GM21576 (cell line): ENCODE data around the gene NRDE2.

Experiments used
- ATAC-seq: cut with Tn5 transposase; IDR thresholded peaks from one replicate; pipeline ENCODE4 v1.9.1; 2021; ENCODE audit warnings: mild to moderate bottlenecking, moderate library complexity; ENCODE audit not compliant: unreplicated experiment

NRDE2 gene

GRCh38 chr14:90300611-90301047, 31.1 kb downstream of the NRDE2 start:
- ATAC-seq = no peak

GRCh38 chr14:90299408-90299807, 32.3 kb downstream of the NRDE2 start:
- ATAC-seq = no peak

- no peak for ATAC-seq
These were observed 33.7 kb downstream of the NRDE2 start for GRCh38 chr14:90297876-90298629.

GRCh38 chr14:90296641-90297040, 35.1 kb downstream of the NRDE2 start:
- ATAC-seq = no peak

- ATAC-seq = no peak
These were observed 35.7 kb downstream of the NRDE2 start for GRCh38 chr14:90295870-90296516.

GRCh38 chr14:90294872-90295271, 36.9 kb downstream of the NRDE2 start:
- no peak for ATAC-seq

GRCh38 chr14:90293766-90294730, 37.7 kb downstream of the NRDE2 start:
- no peak for ATAC-seq

GRCh38 chr14:90291699-90292098, 40.0 kb downstream of the NRDE2 start:
- no peak for ATAC-seq

- ATAC-seq = no peak
These were observed 41.3 kb downstream of the NRDE2 start for GRCh38 chr14:90290337-90291011.

GRCh38 chr14:90288651-90289355, 42.9 kb downstream of the NRDE2 start:
- ATAC-seq = peak; percentile 86

GRCh38 chr14:90287791-90288190, 44.0 kb downstream of the NRDE2 start:
- no peak for ATAC-seq

- ATAC-seq = no peak
These were observed 50.0 kb downstream of the NRDE2 start for GRCh38 chr14:90281756-90282155.

GRCh38 chr14:90281261-90281660, 50.5 kb downstream of the NRDE2 start:
- no peak for ATAC-seq

- ATAC-seq = no peak
These were observed 51.6 kb downstream of the NRDE2 start for GRCh38 chr14:90280096-90280495.

- no peak for ATAC-seq
These were observed 53.3 kb downstream of the NRDE2 start for GRCh38 chr14:90278199-90279175.

GRCh38 chr14:90277581-90278198, 54.1 kb downstream of the NRDE2 start:
- ATAC-seq = no peak

GRCh38 chr14:90276646-90277367, 54.9 kb downstream of the NRDE2 start:
- no peak for ATAC-seq

GRCh38 chr14:90275820-90276219, 55.9 kb downstream of the NRDE2 start:
- ATAC-seq = no peak
